K562 (cell line): ENCODE data around the gene MRPL38. TPM values are rescaled to one million over a fixed set of nuclear protein-coding genes. Genes with fewer than 3 reads are reported as not detected.

Experiments
- ATAC-seq: fragments of 200-7000 bp; cut with Tn5 transposase; 3 replicates; pipeline ENCODE4 v1.9.1; 2020; ENCODE audit warnings: moderate library complexity
- BruUV-seq: library from RNA; stranded (reverse); fragments of 400-500 nt; replicated peaks from 2 replicates; lab custom pipeline; 2021; lab: Mats Ljungman, UMichigan
- CTCF ChIA-PET: fragments of 300-600 bp; formaldehyde crosslinking; extraction: SDS; loops from one replicate; lab custom pipeline; 2021; ENCODE audit warnings: low intra/inter-chr PET ratio; lab: Yijun Ruan, JAX
- POLR2A ChIA-PET: fragments of 300-600, 350-650 bp; sonication (Branson Sonifier 250); formaldehyde crosslinking; extraction: SDS; loops from one replicate; lab custom pipeline; 2021; ENCODE audit warnings: antibody characterized with exemption, inconsistent platforms; lab: Yijun Ruan, JAX
- DNase-seq, 4 experiments: peaks; one replicate each; pipeline versions ENCODE4 v3.0.0 to v3.0.0-alpha.2; 2011 to 2018; ENCODE audit warnings: low spot score in 3 of 4, mixed read lengths in 3 of 4; ENCODE audit errors: extremely low read depth in 1 of 4
- FAIRE-seq: peaks from 2 replicates; lab custom pipeline; 2011; peaks lifted over from hg19 to GRCh38; lab: Jason Lieb, UNC
- H2AFZ ChIP-seq: 2 replicates; pipeline ENCODE4 v1.6.0; 2011; ENCODE audit warnings: low read depth, low read length, control low read depth, inconsistent platforms
- H3K27ac ChIP-seq: fragments of 200-600 bp; 3 replicates; pipeline ENCODE4 v1.8.0; 2011; ENCODE audit warnings: low read depth, mild to moderate bottlenecking, control low read depth, inconsistent platforms, low read length, moderate library complexity, mixed read lengths; ENCODE audit errors: extremely low read depth
- H3K27me3 ChIP-seq, 2 experiments: fragments of 300-600 bp in 1 of 2; 2 replicates in 1 of 2; 3 replicates in 1 of 2; pipeline versions ENCODE4 v1.6.0 to v1.8.0; 2011; ENCODE audit warnings: inconsistent platforms in 2 of 2, low read length in 2 of 2, mild to moderate bottlenecking in 1 of 2, mixed read lengths in 1 of 2, moderate library complexity in 1 of 2; ENCODE audit not compliant: control insufficient read depth in 2 of 2, insufficient read depth in 2 of 2
- H3K36me3 ChIP-seq: fragments of 300-600 bp; 3 replicates; pipeline ENCODE4 v1.8.0; 2011; ENCODE audit warnings: mild to moderate bottlenecking, low read length, inconsistent platforms; ENCODE audit not compliant: control insufficient read depth, insufficient read depth
- H3K4me1 ChIP-seq, 2 experiments: fragments of 200-600 bp in 1 of 2; replicated peaks in 1 of 2; 2 replicates in 1 of 2; 3 replicates in 1 of 2; pipeline versions ENCODE4 v1.5.1 to v1.8.0; 2011; ENCODE audit warnings: inconsistent platforms in 2 of 2, low read length in 2 of 2, mild to moderate bottlenecking in 1 of 2, mixed read lengths in 1 of 2, moderate library complexity in 1 of 2; ENCODE audit not compliant: control insufficient read depth in 2 of 2, insufficient read depth in 2 of 2
- H3K4me2 ChIP-seq: 2 replicates; pipeline ENCODE4 v1.6.1; 2011; ENCODE audit warnings: low read length, control low read depth, inconsistent platforms, mixed read lengths; ENCODE audit not compliant: insufficient read depth
- H3K4me3 ChIP-seq: fragments of 200-600 bp; sonication (generic), shearing (Covaris generic); 2 replicates; pipeline ENCODE4 v1.5.1; 2016; ENCODE audit warnings: control low read depth, inconsistent platforms
- H3K79me2 ChIP-seq: fragments of 200-600 bp; 3 replicates; pipeline ENCODE4 v1.8.0; 2011; ENCODE audit warnings: low read length, inconsistent platforms; ENCODE audit not compliant: control insufficient read depth, insufficient read depth
- H3K9ac ChIP-seq, 2 experiments: 2 replicates each; pipeline versions ENCODE4 v1.6.0 to v1.6.1; 2011; ENCODE audit warnings: low read depth in 2 of 2, low read length in 2 of 2, control low read depth in 1 of 2, inconsistent platforms in 1 of 2, mild to moderate bottlenecking in 1 of 2, mixed read lengths in 1 of 2; ENCODE audit not compliant: insufficient read depth in 1 of 2
- H3K9me1 ChIP-seq: one replicate; pipeline ENCODE4 v1.6.0; 2011; ENCODE audit warnings: inconsistent platforms, mild to moderate bottlenecking, low read length, moderate library complexity; ENCODE audit not compliant: control insufficient read depth, insufficient read depth
- H3K9me3 ChIP-seq: replicated peaks from 2 replicates; pipeline ENCODE4 v1.5.1; 2011; ENCODE audit warnings: low read depth, low read length, inconsistent platforms; ENCODE audit not compliant: control insufficient read depth, insufficient read depth
- H4K20me1 ChIP-seq: replicated peaks from 2 replicates; pipeline ENCODE4 v1.6.1; 2011; ENCODE audit warnings: low read length, inconsistent platforms, mixed read lengths; ENCODE audit not compliant: control insufficient read depth, insufficient read depth
- HDAC3 ChIP-seq: fragments of 450-650 bp; IDR thresholded peaks from 2 replicates; pipeline ENCODE4 v1.6.1; 2018; ENCODE audit warnings: borderline replicate concordance, mild to moderate bottlenecking, moderate library complexity; ENCODE audit not compliant: partially characterized antibody
- NR2F6 ChIP-seq: fragments of 450-650 bp; formaldehyde crosslinking; IDR thresholded peaks from 2 replicates; pipeline ENCODE4 v1.4.0; 2020; ENCODE audit warnings: mild to moderate bottlenecking
- POLR2A ChIP-seq: fragments of 450-650 bp; conservative IDR thresholded peaks from 2 replicates; pipeline ENCODE4 v1.6.1; 2016
- RBFOX2 ChIP-seq: fragments of 200-400 bp; formaldehyde crosslinking; IDR thresholded peaks from 2 replicates; pipeline ENCODE4 v1.6.1; 2017; ENCODE audit warnings: low read depth, mild to moderate bottlenecking, low read length, moderate library complexity
- SUPT5H ChIP-seq: fragments of 450-650 bp; IDR thresholded peaks from 2 replicates; pipeline ENCODE4 v1.6.1; 2016
- TSC22D4 ChIP-seq: fragments of 450-650 bp; IDR thresholded peaks from 2 replicates; pipeline ENCODE4 v1.6.1; 2016; ENCODE audit warnings: missing genetic modification characterization, missing biosample characterization, control low read depth
- ZC3H4 ChIP-seq: sonication (generic); formaldehyde crosslinking; IDR thresholded peaks from 2 replicates; pipeline ENCODE4 v1.9.0; 2021; ENCODE audit warnings: missing genetic modification reagents, borderline replicate concordance
- WGBS: fragments of 100-300 bp; shearing (Covaris generic); methylation state at CpG from one replicate; pipeline ENCODE4 v1.1.6; 2016; ENCODE audit warnings: low coverage, mixed read lengths; ENCODE audit not compliant: insufficient coverage; ENCODE audit errors: missing lambda C conversion rate; 5-methylcytosine and 5-hydroxymethylcytosine counted together
- in situ Hi-C: fragments of 300-500 bp; cut with MboI; formaldehyde crosslinking; loops from 4 replicates; pipeline ENCODE4 v1.15.0; 2018; ENCODE audit warnings: inconsistent platforms, mixed read lengths
- intact Hi-C: fragments of 100-400 bp; cut with micrococcal nuclease; formaldehyde crosslinking; loops from 2 replicates; pipeline ENCODE4 v1.14.2; 2022
- polyA plus RNA-seq, 8 experiments: library from polyadenylated mRNA; depleted of rRNA in 4 of 8; stranded (reverse) in 5 of 8; unstranded in 3 of 8; fragments of >200 nt; fragmentation: Nextera tagmentation in 2 of 8; fragmentation: Illumina TruSeq in 1 of 8; extraction: Ambion mirVana in 2 of 8; extraction: Trizol in 1 of 8; gene quantifications; 2 replicates each; pipeline versions ENCODE4 v1.2.1 to v1.2.3, GENCODE V29; 2011 to 2014; ENCODE audit warnings: inconsistent platforms in 1 of 8, missing spikeins in 1 of 8
- total RNA-seq, 7 experiments: library from RNA; depleted of rRNA in 6 of 7; stranded (reverse); fragments of >200 nt in 6 of 7; fragmentation: Illumina TruSeq in 2 of 7; extraction: Trizol in 2 of 7; gene quantifications; 2 replicates each; pipeline versions ENCODE4 v1.2.1 to v1.2.3, GENCODE V29; 2011 to 2021; ENCODE audit warnings: low replicate concordance in 1 of 7
- TF ChIP-seq, protein P1 (sequence below): sonication (generic); formaldehyde crosslinking; IDR thresholded peaks from 2 replicates; pipeline ENCODE4 v1.8.1; 2023; ENCODE audit warnings: mild to moderate bottlenecking, missing genetic modification reagents

The MRPL38 gene
- total and polyA plus RNA-seq, 9 of the 15 experiments (the other 6 are each of a cell fraction or from before 2014, with no cell fraction given), result 4.5 to 154 (median 48.5) TPM

DNA sequence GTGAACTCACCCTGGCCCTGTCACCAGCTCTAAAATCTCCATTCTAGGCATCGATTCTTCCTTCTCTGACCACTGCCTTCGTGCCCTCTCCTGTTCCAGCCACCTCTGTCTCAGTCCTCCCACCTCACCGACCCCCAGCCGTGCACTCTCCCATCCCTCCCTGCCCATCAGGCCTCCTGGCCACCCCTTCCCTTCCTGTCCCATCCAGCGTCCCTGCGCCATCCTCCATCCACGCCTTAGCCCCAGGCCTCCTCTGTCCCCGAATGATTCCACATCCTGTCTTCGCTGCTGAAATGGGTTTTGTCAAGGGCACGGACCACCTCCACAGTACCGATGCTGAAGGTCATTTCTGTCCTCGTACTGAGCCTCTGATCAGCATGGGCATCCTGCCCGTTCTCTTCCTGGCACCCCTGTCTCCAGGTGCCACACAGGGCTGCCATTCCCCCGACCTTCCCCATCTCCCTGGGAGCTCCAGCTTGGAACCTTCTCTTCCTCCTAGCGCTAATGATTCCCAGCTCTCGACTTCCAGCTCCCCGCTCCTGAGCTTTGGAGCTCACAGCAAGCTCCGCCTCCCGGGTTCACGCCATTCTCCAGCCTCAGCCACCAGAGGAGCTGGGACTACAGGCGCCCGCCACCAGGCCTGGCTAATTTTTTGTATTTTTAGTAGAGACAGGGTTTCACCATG lies 10.5 kb downstream of the MRPL38 start:
- Histone ChIP-seq H3K36me3 (peaks cover 55% of the 10 kb centered on the region; the same call in 1 of the 3 replicates), H3K4me2 (no peak overlapping the region), H3K4me3 (no peak overlapping the region), H3K27ac (no peak overlapping the region), H3K9ac (peak overlapping the region in 1 of 2 experiments; percentile 100; a peak in 2 of 4 replicates), H3K4me1 (peaks cover 13 to 80% of the 10 kb centered on the region in 2 experiments; a peak in 4 of 5 replicates), H4K20me1 (no peaks in the 10 kb centered on the region), H3K9me3 (no peaks in the 10 kb centered on the region), H3K27me3 (no peaks in the 10 kb centered on the region), H2AFZ (no peak overlapping the region), H3K79me2 (peaks cover 31% of the 10 kb centered on the region), H3K9me1 (peaks cover 4% of the 10 kb centered on the region)
- peak; percentile 40 for TF ChIP-seq SUPT5H
- TF ChIP-seq, protein P1, sequence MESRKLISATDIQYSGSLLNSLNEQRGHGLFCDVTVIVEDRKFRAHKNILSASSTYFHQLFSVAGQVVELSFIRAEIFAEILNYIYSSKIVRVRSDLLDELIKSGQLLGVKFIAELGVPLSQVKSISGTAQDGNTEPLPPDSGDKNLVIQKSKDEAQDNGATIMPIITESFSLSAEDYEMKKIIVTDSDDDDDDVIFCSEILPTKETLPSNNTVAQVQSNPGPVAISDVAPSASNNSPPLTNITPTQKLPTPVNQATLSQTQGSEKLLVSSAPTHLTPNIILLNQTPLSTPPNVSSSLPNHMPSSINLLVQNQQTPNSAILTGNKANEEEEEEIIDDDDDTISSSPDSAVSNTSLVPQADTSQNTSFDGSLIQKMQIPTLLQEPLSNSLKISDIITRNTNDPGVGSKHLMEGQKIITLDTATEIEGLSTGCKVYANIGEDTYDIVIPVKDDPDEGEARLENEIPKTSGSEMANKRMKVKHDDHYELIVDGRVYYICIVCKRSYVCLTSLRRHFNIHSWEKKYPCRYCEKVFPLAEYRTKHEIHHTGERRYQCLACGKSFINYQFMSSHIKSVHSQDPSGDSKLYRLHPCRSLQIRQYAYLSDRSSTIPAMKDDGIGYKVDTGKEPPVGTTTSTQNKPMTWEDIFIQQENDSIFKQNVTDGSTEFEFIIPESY (CRISPR knock-in tag), result peak; percentile 85
- no peak for TF ChIP-seq HDAC3
- TF ChIP-seq RBFOX2, result peak; percentile 49; the same call in 1 of the 2 replicates
- TF ChIP-seq NR2F6, result no peak
- no peak for TF ChIP-seq TSC22D4 (tag)
- TF ChIP-seq POLR2A, result 0 out of 2 replicates have a peak, but pooled peaks have one; percentile 45
- TF ChIP-seq ZC3H4 (CRISPR knock-in tag), result 0 out of 2 replicates have a peak, but pooled peaks have one; percentile 31
- FAIRE-seq (no peak), ATAC-seq (no peak), DNase-seq (no peak)
- BruUV-seq, result no TSS peak
- 87% methylated on average over 19 of the region's 22 CpGs for WGBS
- POLR2A ChIA-PET, result interaction anchor here (0.6 to 15.9 kb wide), 12 partner anchors 8 to 545 kb away, joined by 3 to 169 read pairs (median 4); partner anchors contain the start of genes MRPL38, TRIM47 and WBP2
- CTCF ChIA-PET, result no interaction called here
- intact Hi-C loops, result no loop called here
- in situ Hi-C loops, result no loop called here
